ENCODE measurements around the gene SMU1.

SMU1 gene

DNA sequence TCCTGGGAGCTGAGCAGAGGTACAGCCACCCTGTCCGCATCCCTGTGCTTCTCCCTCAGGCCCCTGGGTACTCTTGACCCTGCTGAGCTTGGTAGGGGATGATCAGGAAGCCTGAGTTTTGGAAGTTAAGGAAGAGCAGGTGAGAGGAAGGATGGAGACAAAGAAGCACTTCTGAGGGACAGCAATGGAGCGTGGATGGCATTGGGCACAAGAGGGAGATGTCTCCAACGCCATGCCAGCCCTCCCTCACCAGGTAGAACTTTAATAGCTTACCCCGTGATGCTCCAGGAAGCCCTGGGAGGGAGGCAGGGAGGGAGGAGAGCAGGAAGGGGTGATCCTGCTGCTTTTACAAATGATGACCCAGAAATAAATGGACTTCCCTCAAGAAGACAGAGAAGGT, 29.9 kb upstream of the SMU1 start:
- H3K4me3 ChIP-seq (ENCODE audit: low read length), result no peak overlapping the region
- TF ChIP-seq, protein P1, sequence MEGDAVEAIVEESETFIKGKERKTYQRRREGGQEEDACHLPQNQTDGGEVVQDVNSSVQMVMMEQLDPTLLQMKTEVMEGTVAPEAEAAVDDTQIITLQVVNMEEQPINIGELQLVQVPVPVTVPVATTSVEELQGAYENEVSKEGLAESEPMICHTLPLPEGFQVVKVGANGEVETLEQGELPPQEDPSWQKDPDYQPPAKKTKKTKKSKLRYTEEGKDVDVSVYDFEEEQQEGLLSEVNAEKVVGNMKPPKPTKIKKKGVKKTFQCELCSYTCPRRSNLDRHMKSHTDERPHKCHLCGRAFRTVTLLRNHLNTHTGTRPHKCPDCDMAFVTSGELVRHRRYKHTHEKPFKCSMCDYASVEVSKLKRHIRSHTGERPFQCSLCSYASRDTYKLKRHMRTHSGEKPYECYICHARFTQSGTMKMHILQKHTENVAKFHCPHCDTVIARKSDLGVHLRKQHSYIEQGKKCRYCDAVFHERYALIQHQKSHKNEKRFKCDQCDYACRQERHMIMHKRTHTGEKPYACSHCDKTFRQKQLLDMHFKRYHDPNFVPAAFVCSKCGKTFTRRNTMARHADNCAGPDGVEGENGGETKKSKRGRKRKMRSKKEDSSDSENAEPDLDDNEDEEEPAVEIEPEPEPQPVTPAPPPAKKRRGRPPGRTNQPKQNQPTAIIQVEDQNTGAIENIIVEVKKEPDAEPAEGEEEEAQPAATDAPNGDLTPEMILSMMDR (conservative IDR thresholded peaks at IDR 0.05; ENCODE audit: low read length), result no peak
- no peak for DNase-seq (ENCODE audit: low read depth)

DNA sequence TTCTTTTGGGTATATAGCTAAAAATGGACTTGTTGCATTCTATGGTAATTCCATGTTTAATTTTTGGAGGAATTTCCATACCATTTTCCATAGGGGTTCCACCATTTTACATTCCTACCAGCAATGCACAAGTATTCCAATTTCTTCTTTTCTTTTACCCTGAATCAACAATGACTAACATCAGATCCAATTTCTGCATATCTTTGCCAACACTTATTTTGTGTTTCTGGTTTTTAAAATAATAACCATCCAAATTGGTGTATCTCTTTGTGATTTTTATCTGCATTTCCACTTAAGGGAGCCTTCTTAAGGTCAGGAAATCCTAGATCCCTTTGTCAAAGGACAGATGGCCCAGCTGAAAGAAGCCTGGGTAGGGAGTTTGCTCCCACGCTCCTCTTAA, 29.5 kb upstream of the SMU1 start:
- no peak overlapping the region for H3K4me3 ChIP-seq (ENCODE audit: low read length)
- DNase-seq (ENCODE audit: low read depth), result no peak
- TF ChIP-seq, protein P1 (conservative IDR thresholded peaks at IDR 0.05; ENCODE audit: low read length), result no peak

DNA sequence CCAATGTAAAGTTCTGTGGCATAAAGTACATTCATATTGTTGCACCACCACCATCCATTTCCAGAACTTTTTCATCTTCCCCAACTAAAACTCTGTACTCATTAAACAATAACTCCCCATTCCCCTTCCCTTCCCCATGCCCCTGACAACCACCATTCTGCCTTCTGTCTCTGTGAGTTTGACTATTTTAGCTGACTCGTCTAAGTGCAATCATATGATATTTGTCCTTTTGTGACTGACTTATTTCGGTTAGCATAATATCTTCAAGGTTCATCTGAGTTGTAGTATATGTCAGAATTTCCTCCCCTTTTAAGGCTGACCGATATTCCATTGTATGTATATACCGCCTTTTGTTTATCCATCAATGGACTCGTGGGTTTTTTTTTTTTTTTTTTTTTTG, 29.0 kb upstream of the SMU1 start:
- TF ChIP-seq, protein P1 (conservative IDR thresholded peaks at IDR 0.05; ENCODE audit: low read length), result no peak
- no peak overlapping the region for H3K4me3 ChIP-seq (ENCODE audit: low read length)
- no peak for DNase-seq (ENCODE audit: low read depth)

DNA sequence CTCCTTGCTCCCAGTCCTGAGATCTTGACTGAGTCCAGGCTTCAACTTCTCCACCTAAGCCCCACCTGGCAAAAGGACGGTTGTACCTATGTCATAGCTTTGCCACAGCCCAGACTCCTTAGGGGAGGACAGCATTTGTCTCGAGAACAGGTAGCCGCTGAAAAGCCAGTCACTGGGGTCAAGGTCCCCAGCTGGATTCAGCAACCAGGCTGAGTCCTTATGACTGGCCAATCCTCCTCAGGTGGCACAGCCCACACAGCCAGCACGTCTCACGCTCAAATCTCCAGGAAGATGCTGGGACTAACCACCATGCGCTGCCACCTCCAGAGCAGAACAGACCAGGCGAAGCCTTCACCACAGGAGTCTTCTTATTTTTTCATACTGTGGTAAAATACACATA, 27.9 kb upstream of the SMU1 start:
- no peak overlapping the region for H3K4me3 ChIP-seq (ENCODE audit: low read length)
- no peak for DNase-seq (ENCODE audit: low read depth)
- TF ChIP-seq, protein P1 (conservative IDR thresholded peaks at IDR 0.05; ENCODE audit: low read length), result no peak

DNA sequence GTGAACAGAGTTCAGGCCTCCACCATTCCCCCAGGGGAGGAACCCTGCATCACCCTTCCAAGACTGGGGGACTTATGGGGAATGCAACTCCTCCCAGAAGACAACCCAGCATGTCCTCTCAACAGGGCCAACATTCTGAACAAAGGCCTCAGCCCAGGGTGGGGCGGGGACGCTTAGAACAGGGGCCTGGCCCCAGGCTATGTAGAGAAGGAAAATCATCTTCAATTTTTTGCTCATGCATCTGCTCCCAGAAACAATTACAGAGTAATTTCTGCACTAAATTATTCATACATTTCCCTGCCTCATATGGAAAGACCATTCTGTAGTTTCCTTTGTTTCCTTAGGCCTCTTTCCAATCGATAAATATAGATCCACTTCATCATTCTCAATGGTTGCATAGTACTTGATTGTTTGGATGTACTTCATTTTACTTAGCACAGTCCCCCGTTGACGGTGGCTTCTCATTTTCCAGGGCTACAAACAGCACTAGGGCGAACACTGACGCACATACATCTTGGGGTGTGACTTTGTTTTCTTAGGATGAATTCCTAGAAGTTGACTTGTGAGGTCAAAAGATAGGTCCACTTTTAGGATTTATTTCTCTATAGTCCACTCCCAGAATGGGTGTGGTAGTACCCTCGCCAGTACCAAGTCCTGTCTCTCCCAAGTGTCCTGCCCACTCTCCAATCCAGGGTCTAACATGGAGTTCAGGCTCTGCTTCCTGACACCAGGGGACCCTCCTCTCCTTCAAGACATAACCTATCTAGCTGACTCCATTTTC, 27.2 kb upstream of the SMU1 start:
- TF ChIP-seq, protein P1 (conservative IDR thresholded peaks at IDR 0.05; ENCODE audit: low read length), result no peak

DNA sequence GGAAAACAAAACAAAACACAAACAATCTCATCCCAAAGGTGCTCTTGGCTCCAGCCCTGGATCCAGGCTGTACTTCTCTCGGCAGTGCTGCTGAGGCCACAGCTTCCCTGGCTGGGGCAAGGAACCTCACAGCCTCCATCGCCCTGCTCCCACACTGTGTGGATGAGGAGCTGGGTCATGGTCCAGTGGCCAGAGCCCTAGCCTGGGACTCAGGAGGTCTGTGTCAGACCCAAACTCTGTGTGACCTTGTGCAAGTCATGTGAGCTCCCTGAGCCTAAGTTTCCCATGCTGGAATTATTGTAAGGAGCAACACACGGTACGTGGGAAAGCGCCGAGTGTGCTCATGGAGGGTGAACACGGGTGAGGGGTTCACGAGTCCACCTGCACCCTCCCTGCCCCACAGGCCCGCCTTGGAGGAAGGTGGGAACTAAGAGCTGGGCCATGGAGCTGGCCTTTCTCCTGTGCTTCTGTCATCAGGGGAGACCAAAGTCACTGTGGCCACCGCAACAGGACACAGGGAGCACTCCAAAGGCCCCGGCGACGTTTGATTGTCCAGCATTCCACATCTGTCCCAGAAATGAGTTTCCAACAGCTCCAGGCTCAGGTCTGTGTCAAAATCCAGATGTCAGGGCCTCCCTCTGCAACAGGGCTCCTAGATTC, 26.2 kb upstream of the SMU1 start:
- no peak overlapping the region for H3K4me3 ChIP-seq (ENCODE audit: low read length)
- DNase-seq (ENCODE audit: low read depth), result no peak
- TF ChIP-seq, protein P1 (conservative IDR thresholded peaks at IDR 0.05; ENCODE audit: low read length), result no peak

More for the DNA sequence above, 27.2 kb upstream of the SMU1 start:
- H3K4me3 ChIP-seq (ENCODE audit: low read length), result no peak overlapping the region
- no peak for DNase-seq (ENCODE audit: low read depth)

Data from AG10803 (cell line).